ENCODE measurements around the gene SYT8.

GRCh38 chr11:1832211-1832919 is 2.4 kb upstream of the SYT8 start:
- TF ChIP-seq, protein P1, sequence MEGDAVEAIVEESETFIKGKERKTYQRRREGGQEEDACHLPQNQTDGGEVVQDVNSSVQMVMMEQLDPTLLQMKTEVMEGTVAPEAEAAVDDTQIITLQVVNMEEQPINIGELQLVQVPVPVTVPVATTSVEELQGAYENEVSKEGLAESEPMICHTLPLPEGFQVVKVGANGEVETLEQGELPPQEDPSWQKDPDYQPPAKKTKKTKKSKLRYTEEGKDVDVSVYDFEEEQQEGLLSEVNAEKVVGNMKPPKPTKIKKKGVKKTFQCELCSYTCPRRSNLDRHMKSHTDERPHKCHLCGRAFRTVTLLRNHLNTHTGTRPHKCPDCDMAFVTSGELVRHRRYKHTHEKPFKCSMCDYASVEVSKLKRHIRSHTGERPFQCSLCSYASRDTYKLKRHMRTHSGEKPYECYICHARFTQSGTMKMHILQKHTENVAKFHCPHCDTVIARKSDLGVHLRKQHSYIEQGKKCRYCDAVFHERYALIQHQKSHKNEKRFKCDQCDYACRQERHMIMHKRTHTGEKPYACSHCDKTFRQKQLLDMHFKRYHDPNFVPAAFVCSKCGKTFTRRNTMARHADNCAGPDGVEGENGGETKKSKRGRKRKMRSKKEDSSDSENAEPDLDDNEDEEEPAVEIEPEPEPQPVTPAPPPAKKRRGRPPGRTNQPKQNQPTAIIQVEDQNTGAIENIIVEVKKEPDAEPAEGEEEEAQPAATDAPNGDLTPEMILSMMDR (IDR thresholded peaks at IDR 0.05; ENCODE audit: control extremely low read depth in 1 of 3, insufficient read depth in 1 of 3, low read depth in 1 of 3, low read length in 3 of 3): peak in 2 of 3 experiments; percentile 76 to 89; a peak in 3 of 4 replicates
- no peak for TF ChIP-seq RNF2 (IDR thresholded peaks at IDR 0.05; ENCODE audit: borderline replicate concordance, low read depth, low read length, missing control alignments, poor library complexity, severe bottlenecking)
- no peak for TF ChIP-seq CHD1 (IDR thresholded peaks at IDR 0.05; ENCODE audit: low read depth, low read length)
- no peak for TF ChIP-seq EP300 (IDR thresholded peaks at IDR 0.05; ENCODE audit: borderline replicate concordance in 1 of 2, low read depth in 2 of 2, low read length in 2 of 2)
